Endothelial cell of hepatic sinusoid (primary cell): ENCODE measurements around the gene FAM131C.
"Not testable (repeated sequence)": the region's sequence is repeated elsewhere in the genome, so short reads cannot be mapped to it uniquely, and the experiment has no call there.

Source experiments
- in situ Hi-C: cut with HindIII; loops from 2 replicates; pipeline ENCODE4 v1.10.0; 2017; ENCODE audit warnings: low sequenced_read_pairs

The FAM131C gene

GRCh38 chr1:16062687-16063075 lies 10.8 kb downstream of the FAM131C start:
- in situ Hi-C loops: loop anchor here (10.0 kb wide), 1 partner anchor 102 kb away; no protein-coding TSS in a partner anchor

DNA sequence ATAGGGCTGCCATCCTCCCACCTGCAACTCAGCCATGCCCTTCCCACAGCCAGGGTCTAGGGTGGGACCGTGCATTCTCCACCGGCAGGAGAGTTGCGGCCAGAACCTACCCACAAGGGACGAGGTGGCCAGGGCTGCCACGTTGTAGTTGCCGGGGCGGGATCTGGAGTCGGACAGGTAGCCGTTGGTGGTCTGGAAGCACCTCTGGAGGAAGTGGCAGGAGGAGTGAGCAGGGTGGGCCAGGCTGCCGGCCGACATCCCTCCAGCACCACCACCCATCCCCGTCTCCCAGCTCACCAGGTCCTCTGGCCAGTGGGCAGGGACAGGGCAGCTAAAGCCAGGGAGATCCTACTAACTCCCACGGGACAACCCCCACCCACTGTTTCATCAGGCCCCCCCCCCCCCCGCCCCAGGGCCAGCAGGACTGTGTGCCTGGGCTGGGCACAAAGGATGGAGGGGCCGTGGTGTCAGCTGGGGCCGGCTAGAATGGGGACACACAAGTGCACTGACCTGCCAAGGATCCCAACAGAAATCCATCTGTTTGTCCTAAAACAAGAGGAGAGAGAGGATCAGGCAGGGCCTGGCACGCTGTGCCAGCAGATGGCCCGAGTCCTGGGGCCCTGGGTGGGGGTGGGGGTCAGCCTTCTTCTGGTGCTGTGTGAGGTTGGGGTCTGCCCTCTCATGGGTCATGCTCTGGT lies 11.3 kb downstream of the FAM131C start:
- in situ Hi-C loops: loop anchor here (10.0 kb wide), 1 partner anchor 103 kb away; no protein-coding TSS in a partner anchor

DNA sequence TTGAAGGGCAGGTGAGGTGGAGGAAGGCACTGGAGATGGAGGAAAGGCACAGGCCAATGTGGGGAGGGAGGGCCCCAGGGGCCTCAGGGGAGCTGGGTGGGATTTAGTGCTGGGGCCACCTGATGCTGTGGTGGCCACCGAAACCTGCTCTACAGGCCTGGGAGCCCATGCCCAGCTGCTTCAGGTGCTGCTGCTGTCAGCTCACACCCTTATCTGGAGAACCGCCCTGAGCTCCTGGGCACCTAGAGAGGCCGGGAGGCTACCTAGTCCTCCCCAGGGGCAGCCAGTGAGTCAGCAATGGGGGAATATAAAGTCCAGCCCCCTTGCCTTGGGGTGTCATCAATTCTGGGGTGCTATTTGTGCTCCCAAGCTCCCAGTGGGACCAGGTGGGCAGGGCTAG lies 12.2 kb downstream of the FAM131C start:
- in situ Hi-C loops: loop anchor here (10.0 kb wide), 1 partner anchor 104 kb away; no protein-coding TSS in a partner anchor

DNA sequence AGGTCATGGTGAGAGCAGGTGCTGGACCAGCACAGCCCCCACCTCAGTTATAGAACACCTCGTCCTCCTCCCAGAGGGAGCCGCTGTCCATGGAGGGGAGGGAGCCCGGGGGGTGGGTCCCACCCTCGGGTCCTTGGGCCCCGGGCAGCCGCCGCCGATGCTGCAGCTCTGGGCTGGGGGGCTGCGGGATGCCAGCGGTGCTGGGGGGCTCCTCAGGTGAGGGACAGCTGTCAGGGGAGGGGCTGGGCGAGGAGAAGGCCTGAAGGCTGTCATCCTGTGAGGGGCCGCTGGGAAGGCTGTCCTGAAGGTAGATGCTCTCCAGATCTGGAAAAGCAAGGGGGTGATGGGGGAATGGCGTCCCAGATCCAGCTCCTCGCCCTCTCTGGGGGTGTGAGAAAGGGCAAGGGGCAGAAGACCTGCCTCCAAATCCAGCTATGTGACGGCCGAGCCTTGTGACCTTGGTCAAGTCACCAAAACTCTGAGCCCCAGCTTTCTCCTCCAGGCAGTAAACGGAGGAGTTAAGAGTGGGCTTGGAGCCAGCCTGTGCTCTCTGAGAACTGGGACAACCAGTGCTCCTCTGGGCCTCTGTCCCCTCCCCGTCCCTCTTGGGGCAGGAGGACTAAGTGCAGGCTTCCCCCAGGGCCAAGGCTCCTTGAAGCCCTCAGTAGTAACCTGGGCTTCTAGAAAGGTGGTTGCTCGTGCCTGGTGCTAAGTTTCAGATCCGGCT lies 14.9 kb downstream of the FAM131C start:
- in situ Hi-C loops: not testable (repeated sequence)

GRCh38 chr1:16057314-16057915 lies 16.0 kb downstream of the FAM131C start:
- in situ Hi-C loops: not testable (repeated sequence)

- in situ Hi-C loops: not testable (repeated sequence)
Observed at GRCh38 chr1:16056521-16056912, 16.9 kb downstream of the FAM131C start.

- in situ Hi-C loops: no loop called here
Observed at GRCh38 chr1:16055613-16056520, 17.6 kb downstream of the FAM131C start.

GRCh38 chr1:16054598-16055540 lies 18.6 kb downstream of the FAM131C start:
- in situ Hi-C loops: no loop called here

DNA sequence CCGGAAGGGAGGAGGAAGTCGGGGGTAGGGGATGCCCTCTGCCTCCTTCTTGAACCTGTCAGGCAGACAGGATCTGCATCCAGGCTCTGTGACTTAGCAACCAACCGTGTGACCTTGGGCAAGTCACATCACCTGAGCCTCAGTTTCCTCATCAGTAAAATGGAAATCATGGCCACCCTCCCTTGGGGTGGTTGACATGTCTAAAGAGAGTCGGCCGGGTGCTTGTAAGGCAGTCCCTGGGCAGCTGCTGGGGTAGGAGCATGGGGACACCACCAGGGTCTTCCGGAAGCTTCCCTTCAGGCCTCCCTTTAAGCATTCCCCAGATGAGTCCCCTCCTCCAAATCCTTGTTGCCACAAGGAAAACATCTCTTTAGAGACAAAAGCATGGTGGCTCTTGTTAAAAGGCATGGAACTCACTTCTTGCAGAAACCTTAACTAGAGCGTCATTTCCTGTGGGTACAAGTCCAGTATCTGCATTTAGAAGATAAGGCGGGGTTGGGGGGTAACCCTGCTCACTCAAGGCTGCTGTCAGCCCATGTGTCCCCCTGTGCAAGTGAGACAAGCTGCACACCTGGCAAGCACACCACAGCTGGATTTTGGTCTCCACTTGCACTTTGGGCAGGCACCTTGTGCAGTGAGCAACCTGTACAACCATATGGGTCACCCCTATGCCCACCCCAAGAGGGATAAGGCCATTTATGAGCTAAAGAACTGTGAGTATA lies 19.5 kb downstream of the FAM131C start:
- in situ Hi-C loops: no loop called here

DNA sequence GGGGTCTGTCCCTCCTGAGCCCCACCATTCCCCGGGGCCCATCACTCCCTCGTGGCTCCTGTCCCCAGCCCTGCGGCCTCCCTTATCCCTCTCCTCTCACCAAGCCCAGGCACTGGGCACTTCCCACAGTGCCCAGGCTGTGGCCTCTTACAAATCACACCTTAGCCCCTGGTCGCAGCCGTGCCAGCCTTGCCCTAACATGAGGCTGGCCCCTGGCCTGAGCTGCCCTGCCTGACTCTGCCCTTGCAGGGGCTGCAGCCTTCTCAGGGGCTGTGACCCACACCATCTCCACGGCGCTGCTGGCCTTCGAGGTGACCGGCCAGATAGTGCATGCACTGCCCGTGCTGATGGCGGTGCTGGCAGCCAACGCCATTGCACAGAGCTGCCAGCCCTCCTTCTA lies 21.5 kb downstream of the FAM131C start:
- in situ Hi-C loops: not testable (repeated sequence)

DNA sequence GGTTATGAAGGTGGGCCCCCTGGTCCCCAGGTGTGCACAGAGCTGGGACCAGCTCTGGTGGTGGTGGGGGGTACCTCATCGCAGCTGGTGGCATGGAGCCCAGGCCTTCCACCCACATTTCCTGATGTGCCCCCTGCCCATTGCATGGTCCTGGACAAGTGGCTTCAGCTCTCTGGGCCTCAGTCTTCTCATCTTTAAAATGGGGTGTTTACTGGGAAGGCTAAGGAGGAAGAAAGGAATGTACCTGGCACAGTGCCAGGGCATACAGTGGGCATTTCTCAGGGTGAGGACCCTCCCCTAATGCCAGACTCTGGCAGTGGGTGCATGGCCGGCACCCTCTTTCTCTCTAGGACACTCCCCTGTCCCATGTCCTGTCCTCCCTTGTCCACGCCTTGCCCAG lies 22.4 kb downstream of the FAM131C start:
- in situ Hi-C loops: no loop called here

- in situ Hi-C loops: no loop called here
Observed at GRCh38 chr1:16050328-16050727, 23.1 kb downstream of the FAM131C start.

- in situ Hi-C loops: no loop called here
Observed at GRCh38 chr1:16048573-16049189, 24.8 kb downstream of the FAM131C start.

- in situ Hi-C loops: no loop called here
Observed at GRCh38 chr1:16047791-16048475, 25.5 kb downstream of the FAM131C start.

GRCh38 chr1:16046842-16047241 lies 26.6 kb downstream of the FAM131C start:
- in situ Hi-C loops: no loop called here

- in situ Hi-C loops: no loop called here
Observed at GRCh38 chr1:16043950-16044349, 29.5 kb downstream of the FAM131C start.

GRCh38 chr1:16043521-16043920 lies 29.9 kb downstream of the FAM131C start, which contains the start of gene CLCNKB:
Gene CLCNKB, plus strand, starts transcription at chr1:16043782. Its CDS starts 711 bp downstream, at chr1:16044493.
- in situ Hi-C loops: no loop called here

DNA sequence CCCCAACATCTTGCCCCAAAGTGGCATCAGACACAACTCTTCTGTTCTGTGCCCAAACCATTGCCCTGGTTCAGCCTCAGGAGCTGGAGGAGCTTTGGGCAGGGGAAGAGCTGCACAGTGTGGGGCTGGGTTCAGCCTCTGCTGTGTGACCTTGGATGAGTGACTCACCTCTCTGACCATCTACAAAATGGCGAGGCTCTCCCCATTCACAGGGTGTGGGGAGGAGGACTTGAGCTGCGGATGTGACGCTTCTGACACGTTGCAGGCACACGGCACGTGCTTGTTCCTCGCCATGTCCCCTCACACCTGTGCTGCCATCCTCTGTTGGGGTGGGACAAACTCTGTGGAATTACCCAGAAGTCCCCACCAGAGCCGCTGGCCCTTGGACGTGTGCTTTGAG lies 30.8 kb downstream of the FAM131C start:
- in situ Hi-C loops: not testable (repeated sequence)
